ENCODE results near the gene GPX2.

- TF ChIP-seq, protein P1, sequence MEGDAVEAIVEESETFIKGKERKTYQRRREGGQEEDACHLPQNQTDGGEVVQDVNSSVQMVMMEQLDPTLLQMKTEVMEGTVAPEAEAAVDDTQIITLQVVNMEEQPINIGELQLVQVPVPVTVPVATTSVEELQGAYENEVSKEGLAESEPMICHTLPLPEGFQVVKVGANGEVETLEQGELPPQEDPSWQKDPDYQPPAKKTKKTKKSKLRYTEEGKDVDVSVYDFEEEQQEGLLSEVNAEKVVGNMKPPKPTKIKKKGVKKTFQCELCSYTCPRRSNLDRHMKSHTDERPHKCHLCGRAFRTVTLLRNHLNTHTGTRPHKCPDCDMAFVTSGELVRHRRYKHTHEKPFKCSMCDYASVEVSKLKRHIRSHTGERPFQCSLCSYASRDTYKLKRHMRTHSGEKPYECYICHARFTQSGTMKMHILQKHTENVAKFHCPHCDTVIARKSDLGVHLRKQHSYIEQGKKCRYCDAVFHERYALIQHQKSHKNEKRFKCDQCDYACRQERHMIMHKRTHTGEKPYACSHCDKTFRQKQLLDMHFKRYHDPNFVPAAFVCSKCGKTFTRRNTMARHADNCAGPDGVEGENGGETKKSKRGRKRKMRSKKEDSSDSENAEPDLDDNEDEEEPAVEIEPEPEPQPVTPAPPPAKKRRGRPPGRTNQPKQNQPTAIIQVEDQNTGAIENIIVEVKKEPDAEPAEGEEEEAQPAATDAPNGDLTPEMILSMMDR (IDR thresholded peaks at IDR 0.05) = no peak
- no peak for TF ChIP-seq POLR2A (IDR thresholded peaks at IDR 0.05)
Observed at GRCh38 chr14:64923015-64923414, 19.5 kb downstream of the GPX2 start.

Data from right lobe of liver (tissue), 4 donors.